GM18498 (cell line): ENCODE measurements around the gene SCAF1.

Experiments
- ATAC-seq: cut with Tn5 transposase; IDR thresholded peaks from one replicate; pipeline ENCODE4 v1.9.1; 2021; ENCODE audit warnings: mild to moderate bottlenecking, moderate library complexity; ENCODE audit not compliant: unreplicated experiment

The SCAF1 gene

GRCh38 chr19:49684251-49684982, 42.4 kb downstream of the SCAF1 start:
- no peak for ATAC-seq

GRCh38 chr19:49684983-49685553, 43.1 kb downstream of the SCAF1 start:
- no peak for ATAC-seq

- no peak for ATAC-seq
Observed at GRCh38 chr19:49685845-49686332, 43.9 kb downstream of the SCAF1 start.

GRCh38 chr19:49686503-49687088, 44.6 kb downstream of the SCAF1 start:
- no peak for ATAC-seq

- no peak for ATAC-seq
Observed at GRCh38 chr19:49687150-49687549, 45.1 kb downstream of the SCAF1 start.

- no peak for ATAC-seq
Observed at GRCh38 chr19:49687566-49688316, 45.7 kb downstream of the SCAF1 start.

- no peak for ATAC-seq
Observed at GRCh38 chr19:49688531-49689132, 46.6 kb downstream of the SCAF1 start.

GRCh38 chr19:49689133-49690078, 47.4 kb downstream of the SCAF1 start, which contains the start of gene ADM5:
TSS of gene ADM5 (plus strand) at chr19:49689594. CDS start at chr19:49689838, 244 bp downstream.
- no peak for ATAC-seq

GRCh38 chr19:49690079-49690655, 48.2 kb downstream of the SCAF1 start:
- ATAC-seq = no peak

- no peak for ATAC-seq
Observed at GRCh38 chr19:49690656-49691242, 48.7 kb downstream of the SCAF1 start, which contains the start of gene CPT1C. TSS of gene CPT1C (plus strand) at chr19:49691116. CDS start at chr19:49692253, 1,137 bp downstream.

GRCh38 chr19:49691243-49692146, 49.5 kb downstream of the SCAF1 start:
- ATAC-seq = no peak

- no peak for ATAC-seq
Observed at GRCh38 chr19:49692147-49692506, 50.1 kb downstream of the SCAF1 start.

- no peak for ATAC-seq
Observed at GRCh38 chr19:49696115-49696514, 54.1 kb downstream of the SCAF1 start.

GRCh38 chr19:49696865-49697264, 54.9 kb downstream of the SCAF1 start:
- ATAC-seq = no peak

- ATAC-seq = no peak
Observed at GRCh38 chr19:49699364-49699763, 57.4 kb downstream of the SCAF1 start.

GRCh38 chr19:49700563-49700962, 58.6 kb downstream of the SCAF1 start:
- no peak for ATAC-seq

- no peak for ATAC-seq
Observed at GRCh38 chr19:49701271-49701786, 59.3 kb downstream of the SCAF1 start.
